GM19438 (cell line): ENCODE results near the gene GUCA2A.
"Not testable (repeated sequence)": the region's sequence is repeated elsewhere in the genome, so short reads cannot be mapped to it uniquely, and the experiment has no call there.

Source experiments
- ATAC-seq: cut with Tn5 transposase; IDR thresholded peaks from one replicate; pipeline ENCODE4 v1.9.1; 2021; ENCODE audit warnings: low read depth; ENCODE audit not compliant: unreplicated experiment

GUCA2A gene

GRCh38 chr1:42164551-42165420, at the start of gene GUCA2A:
GUCA2A (minus strand) TSS chr1:42164745; CDS start chr1:42164712, 33 bp downstream.
- no peak for ATAC-seq

- no peak for ATAC-seq
These were observed 46.7 kb upstream of the GUCA2A start for GRCh38 chr1:42211224-42211623.

GRCh38 chr1:42210421-42211133, 46.0 kb upstream of the GUCA2A start:
- ATAC-seq, result no peak

- no peak for ATAC-seq
These were observed 45.1 kb upstream of the GUCA2A start for GRCh38 chr1:42209526-42210251.

- not testable (repeated sequence) for ATAC-seq
These were observed 42.4 kb upstream of the GUCA2A start for GRCh38 chr1:42206930-42207329.

GRCh38 chr1:42206164-42206563, 41.6 kb upstream of the GUCA2A start:
- no peak for ATAC-seq

GRCh38 chr1:42201986-42202385, 37.4 kb upstream of the GUCA2A start:
- ATAC-seq, result no peak

GRCh38 chr1:42198251-42198650, 33.7 kb upstream of the GUCA2A start:
- ATAC-seq, result no peak

- no peak for ATAC-seq
These were observed 31.3 kb upstream of the GUCA2A start for GRCh38 chr1:42195841-42196240.

- no peak for ATAC-seq
These were observed 27.6 kb upstream of the GUCA2A start for GRCh38 chr1:42192106-42192505.

- ATAC-seq, result no peak
These were observed 26.8 kb upstream of the GUCA2A start for GRCh38 chr1:42191319-42191718.

- no peak for ATAC-seq
These were observed 25.6 kb upstream of the GUCA2A start for GRCh38 chr1:42189931-42190853.

GRCh38 chr1:42186152-42186551, 21.6 kb upstream of the GUCA2A start:
- ATAC-seq, result no peak

- no peak for ATAC-seq
These were observed 20.1 kb upstream of the GUCA2A start for GRCh38 chr1:42184616-42185015.

GRCh38 chr1:42183957-42184268, 19.4 kb upstream of the GUCA2A start:
- no peak for ATAC-seq

- no peak for ATAC-seq
These were observed 18.8 kb upstream of the GUCA2A start for GRCh38 chr1:42183210-42183956.

- ATAC-seq, result no peak
These were observed 17.1 kb upstream of the GUCA2A start for GRCh38 chr1:42181687-42182086.

- no peak for ATAC-seq
These were observed 15.4 kb upstream of the GUCA2A start for GRCh38 chr1:42179900-42180329.

- no peak for ATAC-seq
These were observed 14.7 kb upstream of the GUCA2A start for GRCh38 chr1:42179275-42179674.

GRCh38 chr1:42178249-42178648, 13.7 kb upstream of the GUCA2A start:
- no peak for ATAC-seq
